Stimulated activated CD4-positive, alpha-beta T cell treated with anti-CD3 and anti-CD28 coated beads, TNF-alpha, amount 100 ng/mL, for 1 hour (primary cell): Measurements from ENCODE around the gene STAT5A.
"Not testable (repeated sequence)": the region's sequence is repeated elsewhere in the genome, so short reads cannot be mapped to it uniquely, and the experiment has no call there.

Experiments
- DNase-seq, 3 donors: peaks; one replicate each; pipeline ENCODE4 v3.0.0-alpha.2; 2020; ENCODE audit warnings: low read depth in 3 of 3, low spot score in 1 of 3

Gene STAT5A

GRCh38 chr17:42305031-42305330 lies 16.7 kb downstream of the STAT5A start:
- not testable (repeated sequence) for DNase-seq

GRCh38 chr17:42305543-42306384 lies 17.5 kb downstream of the STAT5A start:
- no peak for DNase-seq

- DNase-seq = no peak
Observed at GRCh38 chr17:42306385-42306667, 18.0 kb downstream of the STAT5A start.

- DNase-seq = no peak
Observed at GRCh38 chr17:42307362-42307927, 19.1 kb downstream of the STAT5A start.

- no peak for DNase-seq
Observed at GRCh38 chr17:42308446-42308845, 20.1 kb downstream of the STAT5A start.

- no peak for DNase-seq
Observed at GRCh38 chr17:42309142-42309541, 20.8 kb downstream of the STAT5A start.

GRCh38 chr17:42309986-42310786 lies 21.9 kb downstream of the STAT5A start:
- no peak for DNase-seq

- no peak for DNase-seq
Observed at GRCh38 chr17:42310787-42311215, 22.5 kb downstream of the STAT5A start.

- DNase-seq = no peak
Observed at GRCh38 chr17:42311240-42312034, 23.1 kb downstream of the STAT5A start.

- DNase-seq = no peak
Observed at GRCh38 chr17:42312035-42312284, 23.7 kb downstream of the STAT5A start.

GRCh38 chr17:42312285-42313130 lies 24.2 kb downstream of the STAT5A start:
- DNase-seq = peak; percentile 49 to 62 (median 56)

- DNase-seq = no peak
Observed at GRCh38 chr17:42313389-42313772, 25.1 kb downstream of the STAT5A start.

- no peak for DNase-seq
Observed at GRCh38 chr17:42313773-42314566, 25.7 kb downstream of the STAT5A start.

GRCh38 chr17:42315402-42316156 lies 27.3 kb downstream of the STAT5A start:
- DNase-seq = no peak

- DNase-seq = no peak
Observed at GRCh38 chr17:42316755-42317154, 28.5 kb downstream of the STAT5A start.

GRCh38 chr17:42317266-42317845 lies 29.1 kb downstream of the STAT5A start:
- no peak for DNase-seq

GRCh38 chr17:42317967-42318366 lies 29.7 kb downstream of the STAT5A start:
- DNase-seq = not testable (repeated sequence)

- no peak for DNase-seq
Observed at GRCh38 chr17:42321555-42321954, 33.3 kb downstream of the STAT5A start.
